NT2/D1 (cell line): ENCODE measurements around the gene EXOSC5.
A peak's percentile ranks its signal among the peaks of the same experiment; 100 is the strongest.

Experiments used
- DNase-seq: peaks from one replicate; pipeline ENCODE4 v3.0.0-alpha.2; 2011; ENCODE audit warnings: low read depth, low spot score
- H3K27me3 ChIP-seq: 2 replicates; pipeline ENCODE4 v1.6.0; 2011; ENCODE audit warnings: mild to moderate bottlenecking; ENCODE audit not compliant: insufficient read length, insufficient read depth
- H3K36me3 ChIP-seq: 2 replicates; pipeline ENCODE4 v1.6.1; 2011; ENCODE audit warnings: mild to moderate bottlenecking, low read length, mixed read lengths; ENCODE audit not compliant: insufficient read depth, insufficient read length
- H3K4me1 ChIP-seq: 2 replicates; pipeline ENCODE4 v1.5.1; 2011; ENCODE audit not compliant: insufficient read depth, insufficient read length
- H3K4me3 ChIP-seq: 2 replicates; pipeline ENCODE4 v1.5.1; 2011; ENCODE audit warnings: low read depth; ENCODE audit not compliant: insufficient read length
- H3K9ac ChIP-seq: 2 replicates; pipeline ENCODE4 v1.6.0; 2011; ENCODE audit warnings: low read depth; ENCODE audit not compliant: insufficient read length
- H3K9me3 ChIP-seq: 2 replicates; pipeline ENCODE4 v1.5.1; 2011; ENCODE audit warnings: mild to moderate bottlenecking, low read length; ENCODE audit not compliant: insufficient read depth
- SUZ12 ChIP-seq: IDR thresholded peaks from 2 replicates; pipeline ENCODE4 v1.6.1; 2011; ENCODE audit not compliant: insufficient read length, insufficient read depth; ENCODE audit errors: extremely low read depth
- YY1 ChIP-seq: IDR thresholded peaks from 2 replicates; pipeline ENCODE4 v1.6.1; 2011; ENCODE audit not compliant: insufficient read length, insufficient read depth
- ZNF274 ChIP-seq: IDR thresholded peaks from 2 replicates; pipeline ENCODE4 v1.6.1; 2011; ENCODE audit warnings: mild to moderate bottlenecking, low read depth, low read length

The EXOSC5 gene

GRCh38 chr19:41363371-41363752, 33.8 kb downstream of the EXOSC5 start:
- TF ChIP-seq SUZ12, result no peak
- TF ChIP-seq YY1, result no peak
- no peak for TF ChIP-seq ZNF274
- DNase-seq, result no peak
- peaks cover 2% of the 10 kb centered on the region for H3K4me1 ChIP-seq
- H3K27me3 ChIP-seq, result no peaks in the 10 kb centered on the region
- peaks cover 10% of the 10 kb centered on the region for H3K36me3 ChIP-seq
- peak overlapping the region; percentile 4 for H3K9ac ChIP-seq
- no peaks in the 10 kb centered on the region for H3K9me3 ChIP-seq
- peak overlapping the region; percentile 82 for H3K4me3 ChIP-seq

GRCh38 chr19:41362143-41362847, 34.9 kb downstream of the EXOSC5 start:
- H3K9ac ChIP-seq, result no peak overlapping the region
- H3K36me3 ChIP-seq, result peaks cover 10% of the 10 kb centered on the region
- TF ChIP-seq ZNF274 (no peak), SUZ12 (no peak), YY1 (no peak)
- no peaks in the 10 kb centered on the region for H3K27me3 ChIP-seq
- H3K4me1 ChIP-seq, result peaks cover 5% of the 10 kb centered on the region
- H3K9me3 ChIP-seq, result no peaks in the 10 kb centered on the region
- H3K4me3 ChIP-seq, result no peak overlapping the region
- no peak for DNase-seq

GRCh38 chr19:41359741-41360140, 37.4 kb downstream of the EXOSC5 start:
- no peak for TF ChIP-seq SUZ12
- no peak for TF ChIP-seq ZNF274
- no peak for TF ChIP-seq YY1
- no peak for DNase-seq

GRCh38 chr19:41357746-41358145, 39.4 kb downstream of the EXOSC5 start:
- no peak for DNase-seq
- H3K9ac ChIP-seq, result no peak overlapping the region
- H3K4me1 ChIP-seq, result peaks cover 10% of the 10 kb centered on the region
- peaks cover 4% of the 10 kb centered on the region for H3K27me3 ChIP-seq
- H3K4me3 ChIP-seq, result no peak overlapping the region
- H3K9me3 ChIP-seq, result no peaks in the 10 kb centered on the region
- TF ChIP-seq YY1 (no peak), SUZ12 (no peak), ZNF274 (no peak)
- peaks cover 12% of the 10 kb centered on the region for H3K36me3 ChIP-seq

More at GRCh38 chr19:41359741-41360140, 37.4 kb downstream of the EXOSC5 start:
- peaks cover 10% of the 10 kb centered on the region for H3K36me3 ChIP-seq
- no peaks in the 10 kb centered on the region for H3K9me3 ChIP-seq
- peaks cover 5% of the 10 kb centered on the region for H3K4me1 ChIP-seq
- no peak overlapping the region for H3K4me3 ChIP-seq
- H3K9ac ChIP-seq, result no peak overlapping the region
- no peaks in the 10 kb centered on the region for H3K27me3 ChIP-seq

GRCh38 chr19:41356984-41357739, 40.0 kb downstream of the EXOSC5 start:
- DNase-seq, result no peak
- peaks cover 8% of the 10 kb centered on the region for H3K27me3 ChIP-seq
- peaks cover 10% of the 10 kb centered on the region for H3K4me1 ChIP-seq
- no peak overlapping the region for H3K4me3 ChIP-seq
- no peak for TF ChIP-seq YY1
- TF ChIP-seq ZNF274, result no peak
- TF ChIP-seq SUZ12, result no peak
- peaks cover 12% of the 10 kb centered on the region for H3K36me3 ChIP-seq
- no peak overlapping the region for H3K9ac ChIP-seq
- H3K9me3 ChIP-seq, result no peaks in the 10 kb centered on the region

- no peak for DNase-seq
- no peak overlapping the region for H3K9ac ChIP-seq
- TF ChIP-seq YY1 (no peak), SUZ12 (no peak), ZNF274 (no peak)
Measured at GRCh38 chr19:41355802-41356201, 41.4 kb downstream of the EXOSC5 start.

GRCh38 chr19:41355035-41355434, 42.1 kb downstream of the EXOSC5 start:
- TF ChIP-seq ZNF274, result no peak
- no peak for TF ChIP-seq YY1
- TF ChIP-seq SUZ12, result no peak
- no peak for DNase-seq
- Histone ChIP-seq H3K4me3 (no peak overlapping the region), H3K4me1 (peaks cover 13% of the 10 kb centered on the region), H3K27me3 (peaks cover 26% of the 10 kb centered on the region), H3K9ac (no peak overlapping the region), H3K36me3 (peaks cover 7% of the 10 kb centered on the region), H3K9me3 (no peaks in the 10 kb centered on the region)

More at GRCh38 chr19:41355802-41356201, 41.4 kb downstream of the EXOSC5 start:
- Histone ChIP-seq H3K4me1 (peaks cover 13% of the 10 kb centered on the region), H3K9me3 (no peaks in the 10 kb centered on the region), H3K27me3 (peaks cover 21% of the 10 kb centered on the region), H3K4me3 (no peak overlapping the region), H3K36me3 (peaks cover 7% of the 10 kb centered on the region)
